ENCODE data around the gene SAPCD1. TPM values are rescaled to one million over a fixed set of nuclear protein-coding genes. Genes with fewer than 3 reads are reported as not detected.
A peak's percentile ranks its signal among the peaks of the same experiment; 100 is the strongest.

SAPCD1 gene
- total RNA-seq, 1 experiment from 2014 or later: 18.2 TPM

- Histone ChIP-seq H3K4me2 (ENCODE audit: low read length) (peak within 1 kb of the TSS; percentile 45; the same call in 1 of the 2 replicates), H2AFZ (ENCODE audit: low read depth, low read length, poor library complexity, severe bottlenecking) (no peak within 1 kb of the TSS), H3K9me3 (ENCODE audit: control insufficient read depth in 1 of 2, insufficient read depth in 1 of 2, low read depth in 1 of 2, low read length in 2 of 2) (no peaks in the 10 kb centered on the region), H3K79me2 (ENCODE audit: insufficient read depth, low read length) (no peaks in the 10 kb centered on the region), H3K27me3 (ENCODE audit: insufficient read depth, low read length) (no peaks in the 10 kb centered on the region), H3K27ac (ENCODE audit: low read depth, low read length) (no peak within 1 kb of the TSS), H3K9ac (ENCODE audit: low read length) (no peak within 1 kb of the TSS), H3K4me1 (ENCODE audit: control insufficient read depth in 1 of 2, insufficient read depth in 2 of 2, low read length in 2 of 2) (peaks cover 28 to 43% of the 10 kb centered on the region in 2 experiments), H3K36me3 (ENCODE audit: control insufficient read depth in 1 of 2, insufficient read depth in 2 of 2, low read length in 2 of 2) (0 out of 4 replicates have a peak, but pooled peaks cover 0 to 2% of the 10 kb centered on the region in 2 experiments), H3K4me3 (replicated peaks in 1 of 2; ENCODE audit: low read depth in 1 of 2, low read length in 2 of 2) (no peak within 1 kb of the TSS), H4K20me1 (ENCODE audit: insufficient read depth) (no peaks in the 10 kb centered on the region), H3K9me2 (ENCODE audit: insufficient read depth) (no peaks in the 10 kb centered on the region)
- DNase-seq (ENCODE audit: low read depth, low spot score) (no peak), ATAC-seq (no peak)
- CTCF ChIA-PET: no interaction called here
- POLR2A ChIA-PET: interaction anchor here (1.4 kb wide), 1 partner anchor 11 kb away, joined by 3 read pairs; no protein-coding TSS in a partner anchor
- intact Hi-C loops (cut with micrococcal nuclease): no loop called here
- RAD21 ChIA-PET (ENCODE audit: low non-redundant PET in 1 of 2, low total read pairs in 2 of 2, uncharacterized antibody in 2 of 2, unreplicated experiment in 2 of 2): no interaction called here
- no TSS peak for BruUV-seq (replicated peaks)
- TF ChIP-seq ZFX (IDR thresholded peaks at IDR 0.05) (no peak), POLR2AphosphoS5 (IDR thresholded peaks at IDR 0.05; ENCODE audit: low read depth, low read length) (no peak), ZNF274 (IDR thresholded peaks at IDR 0.05; ENCODE audit: low read depth, low read length) (no peak), CBX3 (IDR thresholded peaks at IDR 0.05; ENCODE audit: low read depth) (no peak)
Measured at GRCh38 chr6:31721351-31722020, 41.0 kb upstream of the SAPCD1 start, which contains the start of gene LY6G6C. Gene LY6G6C, minus strand, starts transcription at chr6:31721746. Its CDS starts 67 bp downstream, at chr6:31721679.

- DNase-seq (ENCODE audit: low read depth, low spot score) (no peak), ATAC-seq (no peak)
- TF ChIP-seq EGR1 (IDR thresholded peaks at IDR 0.05; ENCODE audit: low read depth): no peak
- no peak for TF ChIP-seq TCF7L2 (IDR thresholded peaks at IDR 0.05; ENCODE audit: borderline replicate concordance, extremely low read depth, insufficient read depth, insufficient read length)
- no peak for TF ChIP-seq REST (IDR thresholded peaks at IDR 0.05; ENCODE audit: low read depth)
- TF ChIP-seq SIN3A (IDR thresholded peaks at IDR 0.05; ENCODE audit: low read depth): no peak
- TF ChIP-seq SP1 (IDR thresholded peaks at IDR 0.05; ENCODE audit: low read depth): no peak
- TF ChIP-seq RAD21 (IDR thresholded peaks at IDR 0.05; ENCODE audit: low read depth): no peak
- TF ChIP-seq ZNF274 (IDR thresholded peaks at IDR 0.05; ENCODE audit: low read depth, low read length): no peak
- TF ChIP-seq JUND (IDR thresholded peaks at IDR 0.05): no peak
- no peak for TF ChIP-seq CBX3 (IDR thresholded peaks at IDR 0.05; ENCODE audit: low read depth)
- TF ChIP-seq FOSL1 (IDR thresholded peaks at IDR 0.05; ENCODE audit: low read depth): no peak
- TF ChIP-seq MAX (IDR thresholded peaks at IDR 0.05): no peak
- no peak for TF ChIP-seq ZFX (IDR thresholded peaks at IDR 0.05)
- no peak for TF ChIP-seq CTCF (IDR thresholded peaks at IDR 0.05 in 2 of 3, conservative IDR thresholded peaks at IDR 0.05 in 1 of 3; ENCODE audit: borderline replicate concordance in 1 of 3, insufficient read depth in 1 of 3, low read depth in 2 of 3, low read length in 2 of 3)
- Histone ChIP-seq H3K4me2 (ENCODE audit: low read length) (no peak overlapping the region), H3K4me1 (ENCODE audit: control insufficient read depth in 1 of 2, insufficient read depth in 2 of 2, low read length in 2 of 2) (peaks cover 27 to 42% of the 10 kb centered on the region in 2 experiments), H3K4me3 (replicated peaks in 1 of 2; ENCODE audit: low read depth in 1 of 2, low read length in 2 of 2) (no peak overlapping the region), H3K79me2 (ENCODE audit: insufficient read depth, low read length) (no peaks in the 10 kb centered on the region), H3K9ac (ENCODE audit: low read length) (no peak overlapping the region), H3K36me3 (ENCODE audit: control insufficient read depth in 1 of 2, insufficient read depth in 2 of 2, low read length in 2 of 2) (0 out of 4 replicates have a peak, but pooled peaks cover 0 to 3% of the 10 kb centered on the region in 2 experiments), H3K27ac (ENCODE audit: low read depth, low read length) (no peak overlapping the region), H4K20me1 (ENCODE audit: insufficient read depth) (no peaks in the 10 kb centered on the region), H3K27me3 (ENCODE audit: insufficient read depth, low read length) (no peaks in the 10 kb centered on the region), H3K9me3 (ENCODE audit: control insufficient read depth in 1 of 2, insufficient read depth in 1 of 2, low read depth in 1 of 2, low read length in 2 of 2) (no peaks in the 10 kb centered on the region), H2AFZ (ENCODE audit: low read depth, low read length, poor library complexity, severe bottlenecking) (no peak overlapping the region), H3K9me2 (ENCODE audit: insufficient read depth) (no peaks in the 10 kb centered on the region)
- intact Hi-C loops (cut with micrococcal nuclease): no loop called here
- BruUV-seq (replicated peaks): no TSS peak
- POLR2A ChIA-PET: interaction anchor here (1.4 kb wide), 1 partner anchor 10 kb away, joined by 3 read pairs; no protein-coding TSS in a partner anchor
- RAD21 ChIA-PET (ENCODE audit: low non-redundant PET in 1 of 2, low total read pairs in 2 of 2, uncharacterized antibody in 2 of 2, unreplicated experiment in 2 of 2): no interaction called here
- CTCF ChIA-PET: no interaction called here
Measured at GRCh38 chr6:31722173-31722572, 40.3 kb upstream of the SAPCD1 start.

Data from HCT116 (cell line).